HG03045 (cell line): ENCODE results near the gene ARHGAP6.
A peak's percentile ranks its signal among the peaks of the same experiment; 100 is the strongest.

Source experiments
- ATAC-seq: cut with Tn5 transposase; IDR thresholded peaks from one replicate; pipeline ENCODE4 v1.9.1; 2021; ENCODE audit warnings: mild to moderate bottlenecking, moderate library complexity; ENCODE audit not compliant: unreplicated experiment

Gene ARHGAP6

GRCh38 chrX:11431786-11432185, 233.9 kb downstream of the ARHGAP6 start:
- ATAC-seq = no peak

GRCh38 chrX:11430271-11430670, 235.4 kb downstream of the ARHGAP6 start:
- ATAC-seq = no peak

- no peak for ATAC-seq
These were observed 236.1 kb downstream of the ARHGAP6 start for GRCh38 chrX:11429538-11430085.

GRCh38 chrX:11427453-11428071, 238.2 kb downstream of the ARHGAP6 start:
- peak; percentile 58 for ATAC-seq

GRCh38 chrX:11426712-11427452, 238.8 kb downstream of the ARHGAP6 start:
- ATAC-seq = peak; percentile 16

GRCh38 chrX:11424903-11425674, 240.6 kb downstream of the ARHGAP6 start:
- ATAC-seq = no peak

- ATAC-seq = no peak
These were observed 241.8 kb downstream of the ARHGAP6 start for GRCh38 chrX:11423949-11424348.

- ATAC-seq = peak; percentile 73
These were observed 242.3 kb downstream of the ARHGAP6 start for GRCh38 chrX:11423362-11423818.

- no peak for ATAC-seq
These were observed 243.2 kb downstream of the ARHGAP6 start for GRCh38 chrX:11422525-11422857.

- ATAC-seq = no peak
These were observed 243.8 kb downstream of the ARHGAP6 start for GRCh38 chrX:11421805-11422524.

- no peak for ATAC-seq
These were observed 244.9 kb downstream of the ARHGAP6 start for GRCh38 chrX:11420851-11421250.

GRCh38 chrX:11419102-11419501, 246.6 kb downstream of the ARHGAP6 start:
- no peak for ATAC-seq

- ATAC-seq = no peak
These were observed 249.1 kb downstream of the ARHGAP6 start for GRCh38 chrX:11416600-11416999.

GRCh38 chrX:11414091-11414490, 251.6 kb downstream of the ARHGAP6 start:
- ATAC-seq = no peak

- ATAC-seq = no peak
These were observed 252.8 kb downstream of the ARHGAP6 start for GRCh38 chrX:11412715-11413623.

- ATAC-seq = no peak
These were observed 255.8 kb downstream of the ARHGAP6 start for GRCh38 chrX:11409957-11410356.

GRCh38 chrX:11408783-11409182, 256.9 kb downstream of the ARHGAP6 start:
- ATAC-seq = no peak

GRCh38 chrX:11408109-11408405, 257.7 kb downstream of the ARHGAP6 start:
- no peak for ATAC-seq

GRCh38 chrX:11407331-11408108, 258.2 kb downstream of the ARHGAP6 start:
- no peak for ATAC-seq
